ENCODE data around the gene NPY2R. TPM values are rescaled to one million over a fixed set of nuclear protein-coding genes. Genes with fewer than 3 reads are reported as not detected.

NPY2R gene
- total RNA-seq, result 1 to 10 TPM in 2 of 3 donors, under 1 TPM in 1; 0.51 to 1.7 (median 1.4) TPM
- long read RNA-seq, donor 1, partial matches to known transcripts, result 0 of 1 reads
- long read RNA-seq, donor 1, other reads (novel, unspliced or antisense), result 0 of 1 reads
- long read RNA-seq, donor 2, result 0 reads

- peak in 2 of 3 donors; percentile 28 to 41 for DNase-seq
- intact Hi-C loops (cut with DNase I, micrococcal nuclease), result no loop called here
- TF ChIP-seq CTCF (IDR thresholded peaks at IDR 0.05), result no peak
- Histone ChIP-seq H3K9me3 (no peaks in the 10 kb centered on the region), H3K4me3 (no peak within 1 kb of the TSS), H3K36me3 (ENCODE audit: low read depth) (no peaks in the 10 kb centered on the region), H3K4me1 (ENCODE audit: low read depth) (no peaks in the 10 kb centered on the region)
- ATAC-seq, result no peak
Measured at GRCh38 chr4:155208258-155209054, at the start of gene NPY2R. NPY2R (plus strand) TSS chr4:155208636; CDS start chr4:155213940, 5,304 bp downstream.

GRCh38 chr4:155161357-155161756 is 47.1 kb upstream of the NPY2R start:
- Histone ChIP-seq H3K36me3 (ENCODE audit: low read depth) (no peaks in the 10 kb centered on the region), H3K9me3 (no peaks in the 10 kb centered on the region), H3K4me1 (ENCODE audit: low read depth) (no peaks in the 10 kb centered on the region), H3K4me3 (no peak overlapping the region)
- ATAC-seq (no peak), DNase-seq (no peak)
- no peak for TF ChIP-seq CTCF (IDR thresholded peaks at IDR 0.05)
- intact Hi-C loops (cut with DNase I, micrococcal nuclease), result no loop called here

- ATAC-seq (no peak), DNase-seq (no peak)
- no peak for TF ChIP-seq CTCF (IDR thresholded peaks at IDR 0.05)
- Histone ChIP-seq H3K36me3 (ENCODE audit: low read depth) (no peaks in the 10 kb centered on the region), H3K9me3 (no peaks in the 10 kb centered on the region), H3K4me1 (ENCODE audit: low read depth) (no peaks in the 10 kb centered on the region), H3K4me3 (no peak overlapping the region)
- intact Hi-C loops (cut with DNase I, micrococcal nuclease), result no loop called here
Measured at GRCh38 chr4:155164718-155165117, 43.7 kb upstream of the NPY2R start.

- TF ChIP-seq CTCF (IDR thresholded peaks at IDR 0.05), result no peak
- no peaks in the 10 kb centered on the region for H3K4me1 ChIP-seq (ENCODE audit: low read depth)
- H3K36me3 ChIP-seq (ENCODE audit: low read depth), result no peaks in the 10 kb centered on the region
- DNase-seq, result peak in 1 of 3 donors; percentile 16
- H3K9me3 ChIP-seq, result no peaks in the 10 kb centered on the region
- ATAC-seq, result no peak
- intact Hi-C loops (cut with DNase I, micrococcal nuclease), result no loop called here
- H3K4me3 ChIP-seq, result no peak overlapping the region
Measured at GRCh38 chr4:155170569-155170968, 37.9 kb upstream of the NPY2R start.

GRCh38 chr4:155173371-155173770 is 35.1 kb upstream of the NPY2R start:
- H3K4me3 ChIP-seq, result no peak overlapping the region
- ATAC-seq (no peak), DNase-seq (no peak)
- no peak for TF ChIP-seq CTCF (IDR thresholded peaks at IDR 0.05)
- H3K36me3 ChIP-seq (ENCODE audit: low read depth), result no peaks in the 10 kb centered on the region
- no peaks in the 10 kb centered on the region for H3K4me1 ChIP-seq (ENCODE audit: low read depth)
- no peaks in the 10 kb centered on the region for H3K9me3 ChIP-seq
- intact Hi-C loops (cut with DNase I, micrococcal nuclease), result no loop called here
